Type B pancreatic cell (in vitro differentiated cells): ENCODE measurements around the gene PODNL1. TPM values are rescaled to one million over a fixed set of nuclear protein-coding genes. Genes with fewer than 3 reads are reported as not detected.
A peak's percentile ranks its signal among the peaks of the same experiment; 100 is the strongest.

ENCODE experiments used
- DNase-seq: peaks from one replicate; pipeline ENCODE4 v3.0.0; 2021; ENCODE audit warnings: mixed read lengths; ENCODE audit not compliant: unreplicated experiment; ENCODE audit errors: extremely low spot score
- H3K27ac Mint-ChIP-seq: 2 replicates; pipeline ENCODE4 v1.8.0; 2021; ENCODE audit warnings: mild to moderate bottlenecking, mixed read lengths
- H3K27me3 Mint-ChIP-seq: 2 replicates; pipeline ENCODE4 v1.8.0; 2021; ENCODE audit warnings: mixed read lengths
- H3K36me3 Mint-ChIP-seq: 2 replicates; pipeline ENCODE4 v1.8.0; 2021; ENCODE audit warnings: mixed read lengths
- H3K4me1 Mint-ChIP-seq: one replicate; pipeline ENCODE4 v1.8.0; 2021; ENCODE audit warnings: mixed read lengths; ENCODE audit not compliant: unreplicated experiment
- H3K4me3 Mint-ChIP-seq: 2 replicates; pipeline ENCODE4 v1.8.0; 2021; ENCODE audit warnings: mild to moderate bottlenecking, mixed read lengths
- H3K9me3 Mint-ChIP-seq: 2 replicates; pipeline ENCODE4 v1.8.0; 2021; ENCODE audit warnings: mixed read lengths
- CTCF ChIP-seq: fragments of 200-600 bp; sonication (generic); conservative IDR thresholded peaks from 2 replicates; pipeline ENCODE4 v1.5.0; 2021; ENCODE audit warnings: antibody characterized with exemption, mild to moderate bottlenecking
- total RNA-seq: library from RNA; stranded (reverse); gene quantifications from 2 replicates; pipeline ENCODE4 v1.2.1, GENCODE V29; 2021; ENCODE audit warnings: low replicate concordance

PODNL1 gene
- total RNA-seq, 1 donor from 2014 or later: 0.75 TPM

- no peak for TF ChIP-seq CTCF
- no peaks in the 10 kb centered on the region for H3K27me3 Mint-ChIP-seq
Observed at GRCh38 chr19:13965377-13965896, 27.2 kb upstream of the PODNL1 start.

GRCh38 chr19:13964776-13965175 is 26.6 kb upstream of the PODNL1 start:
- H3K9me3 Mint-ChIP-seq: no peaks in the 10 kb centered on the region
- no peak for DNase-seq
- peak overlapping the region; percentile 11 for H3K27ac Mint-ChIP-seq
- peak overlapping the region; percentile 29 for H3K4me3 Mint-ChIP-seq
- no peaks in the 10 kb centered on the region for H3K4me1 Mint-ChIP-seq
- TF ChIP-seq CTCF: no peak
- H3K36me3 Mint-ChIP-seq: peaks cover 13% of the 10 kb centered on the region
- no peaks in the 10 kb centered on the region for H3K27me3 Mint-ChIP-seq

More at GRCh38 chr19:13965377-13965896, 27.2 kb upstream of the PODNL1 start:
- Mint-ChIP-seq H3K4me1 (no peaks in the 10 kb centered on the region), H3K9me3 (no peaks in the 10 kb centered on the region), H3K27ac (no peak overlapping the region), H3K36me3 (peaks cover 13% of the 10 kb centered on the region), H3K4me3 (no peak overlapping the region)
- DNase-seq: no peak

GRCh38 chr19:13963603-13964105 is 25.4 kb upstream of the PODNL1 start:
- DNase-seq: no peak

GRCh38 chr19:13962699-13963602 is 24.7 kb upstream of the PODNL1 start:
- no peaks in the 10 kb centered on the region for H3K4me1 Mint-ChIP-seq
- DNase-seq: no peak
- no peaks in the 10 kb centered on the region for H3K27me3 Mint-ChIP-seq
- TF ChIP-seq CTCF: no peak
- H3K36me3 Mint-ChIP-seq: peaks cover 9% of the 10 kb centered on the region
- no peaks in the 10 kb centered on the region for H3K9me3 Mint-ChIP-seq
- no peak overlapping the region for H3K27ac Mint-ChIP-seq
- no peak overlapping the region for H3K4me3 Mint-ChIP-seq

More at GRCh38 chr19:13963603-13964105, 25.4 kb upstream of the PODNL1 start:
- TF ChIP-seq CTCF: no peak
- Mint-ChIP-seq H3K27ac (no peak overlapping the region), H3K4me3 (no peak overlapping the region), H3K9me3 (no peaks in the 10 kb centered on the region), H3K4me1 (no peaks in the 10 kb centered on the region), H3K27me3 (no peaks in the 10 kb centered on the region), H3K36me3 (peaks cover 9% of the 10 kb centered on the region)

GRCh38 chr19:13961826-13962698 is 23.8 kb upstream of the PODNL1 start:
- peak overlapping the region; percentile 62 for H3K27ac Mint-ChIP-seq
- no peak for TF ChIP-seq CTCF
- H3K4me3 Mint-ChIP-seq: no peak overlapping the region
- H3K36me3 Mint-ChIP-seq: peaks cover 11% of the 10 kb centered on the region
- no peaks in the 10 kb centered on the region for H3K27me3 Mint-ChIP-seq
- no peaks in the 10 kb centered on the region for H3K4me1 Mint-ChIP-seq
- no peaks in the 10 kb centered on the region for H3K9me3 Mint-ChIP-seq
- no peak for DNase-seq
